Esophagus (tissue), 2 donors: ENCODE results near the gene AGTR2. TPM values are rescaled to one million over a fixed set of nuclear protein-coding genes. Genes with fewer than 3 reads are reported as not detected.
"Not testable (repeated sequence)": the region's sequence is repeated elsewhere in the genome, so short reads cannot be mapped to it uniquely, and the experiment has no call there.

ENCODE experiments used
- H3K27ac ChIP-seq, 2 donors: one replicate each; pipeline ENCODE4 v1.5.1; 2013; ENCODE audit warnings: low read depth in 2 of 2, mild to moderate bottlenecking in 2 of 2, inconsistent platforms in 1 of 2, low read length in 1 of 2, moderate library complexity in 1 of 2
- H3K27me3 ChIP-seq, 2 donors: one replicate each; pipeline ENCODE4 v1.6.1; 2013; ENCODE audit warnings: low read length in 2 of 2, control low read depth in 1 of 2, mild to moderate bottlenecking in 1 of 2; ENCODE audit not compliant: insufficient read depth in 2 of 2, control insufficient read depth in 1 of 2
- H3K36me3 ChIP-seq, 2 donors: one replicate each; pipeline ENCODE4 v1.6.1; 2013; ENCODE audit warnings: low read length in 1 of 2; ENCODE audit not compliant: control insufficient read depth in 2 of 2, insufficient read depth in 2 of 2
- H3K4me1 ChIP-seq, 2 donors: one replicate each; pipeline ENCODE4 v1.6.1; 2013; ENCODE audit warnings: low read length in 1 of 2; ENCODE audit not compliant: control insufficient read depth in 2 of 2, insufficient read depth in 2 of 2
- H3K4me3 ChIP-seq, 2 donors: one replicate each; pipeline ENCODE4 v1.5.1; 2013; ENCODE audit warnings: low read length in 2 of 2, mild to moderate bottlenecking in 2 of 2, low read depth in 1 of 2, moderate library complexity in 1 of 2
- H3K9me3 ChIP-seq, 2 donors: one replicate each; pipeline ENCODE4 v1.6.1; 2013; ENCODE audit warnings: mild to moderate bottlenecking in 2 of 2, low read depth in 1 of 2, low read length in 1 of 2, moderate library complexity in 1 of 2; ENCODE audit not compliant: control insufficient read depth in 2 of 2, insufficient read depth in 1 of 2
- WGBS, 2 donors: extraction: QIAGEN DNeasy Blood & Tissue Kit; methylation state at CpG; one replicate each; pipeline ENCODE4 v1.1.7; 2013; 5-methylcytosine and 5-hydroxymethylcytosine counted together
- polyA plus RNA-seq, 2 donors: library from polyadenylated mRNA; stranded (reverse); fragments of 200-250 nt; gene quantifications; one replicate each; pipeline ENCODE4 v1.2.3, GENCODE V29; 2013
- donor health status: healthy with polysubstance abuse.
- donor health status: Bipolar disorder and iron deficiency.

AGTR2 gene, protein sequence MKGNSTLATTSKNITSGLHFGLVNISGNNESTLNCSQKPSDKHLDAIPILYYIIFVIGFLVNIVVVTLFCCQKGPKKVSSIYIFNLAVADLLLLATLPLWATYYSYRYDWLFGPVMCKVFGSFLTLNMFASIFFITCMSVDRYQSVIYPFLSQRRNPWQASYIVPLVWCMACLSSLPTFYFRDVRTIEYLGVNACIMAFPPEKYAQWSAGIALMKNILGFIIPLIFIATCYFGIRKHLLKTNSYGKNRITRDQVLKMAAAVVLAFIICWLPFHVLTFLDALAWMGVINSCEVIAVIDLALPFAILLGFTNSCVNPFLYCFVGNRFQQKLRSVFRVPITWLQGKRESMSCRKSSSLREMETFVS
- polyA plus RNA-seq: not detected

GRCh38 chrX:116170511-116170910, at the start of gene AGTR2:
Gene AGTR2, plus strand, starts transcription at chrX:116170744. Its CDS starts 1,537 bp downstream, at chrX:116172281.
- Histone ChIP-seq H3K9me3 (no peaks in the 10 kb centered on the region), H3K36me3 (no peaks in the 10 kb centered on the region), H3K4me3 (no peak within 1 kb of the TSS), H3K27ac (no peak within 1 kb of the TSS), H3K4me1 (no peaks in the 10 kb centered on the region), H3K27me3 (peaks cover 0 to 3% of the 10 kb centered on the region in 2 donors)
- 52 to 66% methylated on average over 3 of the region's 3 CpGs for WGBS, 2 donors

GRCh38 chrX:116135277-116135676, 35.3 kb upstream of the AGTR2 start:
- WGBS, 2 donors: 78 to 87% methylated on average over 1 of the region's 1 CpG
- Histone ChIP-seq H3K4me3 (no peak overlapping the region), H3K27ac (no peak overlapping the region)

GRCh38 chrX:116141270-116141669, 29.3 kb upstream of the AGTR2 start:
- not testable (repeated sequence) for H3K27ac ChIP-seq, H3K4me3 ChIP-seq, H3K9me3 ChIP-seq, H3K36me3 ChIP-seq, H3K4me1 ChIP-seq, H3K27me3 ChIP-seq
- WGBS, 2 donors: 63 to 92% methylated on average over 1 of the region's 1 CpG

More at GRCh38 chrX:116135277-116135676, 35.3 kb upstream of the AGTR2 start:
- no peaks in the 10 kb centered on the region for H3K9me3 ChIP-seq
- H3K27me3 ChIP-seq: peaks cover 0 to 2% of the 10 kb centered on the region in 2 donors
- no peaks in the 10 kb centered on the region for H3K4me1 ChIP-seq
- no peaks in the 10 kb centered on the region for H3K36me3 ChIP-seq

GRCh38 chrX:116142976-116143375, 27.6 kb upstream of the AGTR2 start:
- no peaks in the 10 kb centered on the region for H3K4me1 ChIP-seq
- H3K36me3 ChIP-seq: no peaks in the 10 kb centered on the region
- 34 to 39% methylated on average over 2 of the region's 2 CpGs for WGBS, 2 donors
- no peaks in the 10 kb centered on the region for H3K27me3 ChIP-seq
- H3K9me3 ChIP-seq: no peaks in the 10 kb centered on the region
- no peak overlapping the region for H3K4me3 ChIP-seq
- H3K27ac ChIP-seq: no peak overlapping the region

GRCh38 chrX:116172976-116173375, 2.4 kb downstream of the AGTR2 start:
- H3K27me3 ChIP-seq: peaks cover 0 to 3% of the 10 kb centered on the region in 2 donors
- no peaks in the 10 kb centered on the region for H3K36me3 ChIP-seq
- no peak overlapping the region for H3K4me3 ChIP-seq
- no peaks in the 10 kb centered on the region for H3K4me1 ChIP-seq
- 59 to 71% methylated on average over 9 of the region's 9 CpGs for WGBS, 2 donors
- H3K9me3 ChIP-seq: no peaks in the 10 kb centered on the region
- no peak overlapping the region for H3K27ac ChIP-seq

DNA sequence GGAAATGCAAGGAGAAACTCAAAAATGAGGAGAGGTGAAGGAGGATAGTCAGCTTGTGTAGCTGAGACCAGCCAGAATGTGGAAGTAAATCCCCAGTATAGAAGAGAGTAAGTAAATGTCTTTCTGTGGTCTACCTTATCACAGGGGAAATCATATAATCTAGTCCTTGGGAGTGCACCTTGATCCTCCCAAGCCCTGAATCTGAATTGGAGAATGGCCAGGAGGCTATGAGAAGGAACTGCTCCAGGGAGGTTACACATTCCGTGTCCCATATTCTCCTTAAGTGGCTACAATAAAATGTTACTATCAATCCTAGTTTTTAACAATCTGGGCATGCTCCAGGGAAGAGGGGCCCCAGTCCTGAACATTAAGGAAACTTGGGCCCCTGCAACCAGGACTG, 10.8 kb downstream of the AGTR2 start:
- H3K27me3 ChIP-seq: peaks cover 0 to 3% of the 10 kb centered on the region in 2 donors
- H3K4me3 ChIP-seq: no peak overlapping the region
- H3K9me3 ChIP-seq: no peaks in the 10 kb centered on the region
- no peak overlapping the region for H3K27ac ChIP-seq
- H3K36me3 ChIP-seq: no peaks in the 10 kb centered on the region
- H3K4me1 ChIP-seq: no peaks in the 10 kb centered on the region
- 74 to 91% methylated on average over 1 of the region's 1 CpG for WGBS, 2 donors

DNA sequence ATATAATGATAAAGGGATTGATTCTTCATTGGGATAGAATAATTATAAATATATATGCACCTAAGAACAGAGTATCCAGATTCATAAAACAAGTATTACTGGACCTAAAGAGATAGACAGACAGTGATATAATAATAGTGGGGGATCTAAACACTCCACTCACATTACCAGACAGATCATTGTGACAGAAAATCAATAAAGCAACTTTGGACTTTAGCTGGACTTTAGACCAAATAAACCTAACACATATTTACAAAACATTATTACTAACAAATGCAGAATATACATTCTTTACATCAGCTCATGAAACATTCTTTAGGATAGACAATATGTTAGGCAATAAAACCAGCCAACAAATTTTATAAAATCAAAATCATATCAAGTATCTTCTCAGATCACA, 14.6 kb downstream of the AGTR2 start:
- no peaks in the 10 kb centered on the region for H3K36me3 ChIP-seq
- H3K27me3 ChIP-seq: no peaks in the 10 kb centered on the region

DNA sequence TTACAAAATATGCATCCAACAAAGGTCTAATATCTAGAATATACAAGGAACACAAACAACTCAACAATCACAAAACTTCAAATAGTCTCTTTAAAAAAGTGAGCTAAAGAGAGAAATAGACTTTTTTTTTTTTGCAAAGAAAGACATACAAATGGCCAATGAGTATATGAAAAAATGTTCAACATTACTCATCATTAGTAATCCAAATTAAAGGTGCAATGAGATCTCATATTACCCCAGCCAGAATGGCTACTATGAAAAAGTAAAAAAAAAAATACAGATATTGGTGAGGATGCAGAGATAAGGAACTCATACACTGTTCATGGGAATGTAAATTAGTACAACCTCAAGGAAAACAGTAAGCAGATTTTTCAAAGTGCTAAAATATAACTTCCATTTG, 24.1 kb downstream of the AGTR2 start:
- Histone ChIP-seq H3K4me3 (no peak overlapping the region), H3K9me3 (no peaks in the 10 kb centered on the region), H3K27ac (no peak overlapping the region), H3K4me1 (no peaks in the 10 kb centered on the region), H3K27me3 (no peaks in the 10 kb centered on the region), H3K36me3 (no peaks in the 10 kb centered on the region)

More for the DNA sequence above, 14.6 kb downstream of the AGTR2 start:
- Histone ChIP-seq H3K4me1 (no peaks in the 10 kb centered on the region), H3K4me3 (no peak overlapping the region), H3K9me3 (no peaks in the 10 kb centered on the region), H3K27ac (no peak overlapping the region)

GRCh38 chrX:116198235-116198634, 27.7 kb downstream of the AGTR2 start:
- 26 to 61% methylated on average over 3 of the region's 3 CpGs for WGBS, 2 donors
- Histone ChIP-seq H3K4me3 (no peak overlapping the region), H3K9me3 (no peaks in the 10 kb centered on the region), H3K27ac (no peak overlapping the region), H3K27me3 (no peaks in the 10 kb centered on the region), H3K4me1 (no peaks in the 10 kb centered on the region), H3K36me3 (no peaks in the 10 kb centered on the region)

DNA sequence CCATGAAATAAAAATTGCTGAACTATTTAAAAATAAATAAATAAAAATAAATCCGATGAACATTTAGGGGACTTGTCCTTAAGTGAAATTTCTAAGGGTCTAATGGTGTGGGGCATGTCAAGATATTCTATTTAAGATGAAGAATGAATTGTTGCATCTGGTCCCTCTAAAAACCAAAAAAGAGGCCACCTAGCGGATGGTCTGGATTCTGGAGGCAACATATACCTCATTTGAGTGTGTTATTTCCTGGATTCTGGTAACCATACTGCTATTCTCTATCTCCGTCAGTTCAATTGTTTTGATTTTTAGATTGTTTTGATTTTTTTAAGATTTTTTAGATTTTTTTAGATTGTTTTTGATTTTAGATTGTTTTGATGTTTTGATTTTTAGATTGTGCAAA, 28.3 kb downstream of the AGTR2 start:
- H3K4me1 ChIP-seq: no peaks in the 10 kb centered on the region
- H3K27ac ChIP-seq: no peak overlapping the region
- H3K36me3 ChIP-seq: no peaks in the 10 kb centered on the region
- WGBS, 2 donors: 35 to 68% methylated on average over 3 of the region's 3 CpGs
- H3K9me3 ChIP-seq: no peaks in the 10 kb centered on the region
- no peak overlapping the region for H3K4me3 ChIP-seq
- H3K27me3 ChIP-seq: no peaks in the 10 kb centered on the region
